Suppressor macrophage treated with lipopolysaccharide for 1 hour (primary cell): ENCODE data around the gene TBCD.

ENCODE experiments used
- DNase-seq, 3 donors: peaks; one replicate each; pipeline ENCODE4 v3.0.0-alpha.2; 2020 to 2022

The TBCD gene

DNA sequence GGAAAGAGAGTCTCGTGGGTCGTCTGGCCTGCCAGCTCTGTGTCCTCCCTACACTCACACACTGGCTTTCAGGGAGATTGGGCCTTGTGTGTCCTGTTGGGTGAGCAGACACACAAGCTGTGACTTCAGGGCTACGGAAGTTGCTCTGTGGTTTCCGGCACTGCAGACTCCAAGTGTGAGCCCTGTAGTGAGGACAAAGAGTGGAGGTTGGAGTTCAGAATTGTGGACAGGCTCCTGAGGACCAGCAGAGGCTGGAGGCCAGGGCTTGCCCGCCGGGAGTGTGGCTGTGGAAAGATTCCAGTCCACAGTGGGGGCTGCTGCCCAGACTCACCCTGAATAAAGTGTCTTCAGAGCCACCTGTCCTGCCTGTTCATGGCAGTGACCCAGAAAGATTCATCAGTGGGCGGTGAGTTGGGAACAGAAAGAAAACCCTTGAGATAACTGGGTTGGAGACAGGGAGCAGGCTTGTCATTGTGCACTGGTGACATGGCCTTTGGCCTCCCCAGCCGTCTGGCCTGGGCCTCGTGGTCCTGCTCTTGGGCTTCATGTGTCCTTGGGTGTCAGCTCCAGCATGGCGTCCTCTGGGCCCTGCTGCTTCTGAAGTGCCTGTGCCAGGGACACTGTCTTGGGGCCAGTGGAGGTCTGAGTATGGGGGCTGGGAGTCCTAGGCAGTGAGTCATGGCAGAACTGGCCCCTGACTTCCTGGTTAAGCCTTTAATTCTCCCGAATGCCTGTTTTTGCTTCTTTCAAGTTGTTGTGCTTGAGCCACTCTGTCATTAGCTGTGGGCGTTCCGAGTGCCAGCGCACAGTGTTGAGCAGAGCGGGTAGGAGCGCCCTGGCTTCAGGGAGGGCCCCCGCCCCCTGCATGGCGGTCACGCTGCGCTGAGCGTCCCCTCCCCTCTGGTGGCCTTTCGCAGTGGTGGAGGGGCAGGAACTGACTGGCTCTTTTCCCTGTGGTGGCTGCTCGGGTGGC lies 107.9 kb downstream of the TBCD start:
- DNase-seq = peak; percentile 91 to 94 (median 94)

DNA sequence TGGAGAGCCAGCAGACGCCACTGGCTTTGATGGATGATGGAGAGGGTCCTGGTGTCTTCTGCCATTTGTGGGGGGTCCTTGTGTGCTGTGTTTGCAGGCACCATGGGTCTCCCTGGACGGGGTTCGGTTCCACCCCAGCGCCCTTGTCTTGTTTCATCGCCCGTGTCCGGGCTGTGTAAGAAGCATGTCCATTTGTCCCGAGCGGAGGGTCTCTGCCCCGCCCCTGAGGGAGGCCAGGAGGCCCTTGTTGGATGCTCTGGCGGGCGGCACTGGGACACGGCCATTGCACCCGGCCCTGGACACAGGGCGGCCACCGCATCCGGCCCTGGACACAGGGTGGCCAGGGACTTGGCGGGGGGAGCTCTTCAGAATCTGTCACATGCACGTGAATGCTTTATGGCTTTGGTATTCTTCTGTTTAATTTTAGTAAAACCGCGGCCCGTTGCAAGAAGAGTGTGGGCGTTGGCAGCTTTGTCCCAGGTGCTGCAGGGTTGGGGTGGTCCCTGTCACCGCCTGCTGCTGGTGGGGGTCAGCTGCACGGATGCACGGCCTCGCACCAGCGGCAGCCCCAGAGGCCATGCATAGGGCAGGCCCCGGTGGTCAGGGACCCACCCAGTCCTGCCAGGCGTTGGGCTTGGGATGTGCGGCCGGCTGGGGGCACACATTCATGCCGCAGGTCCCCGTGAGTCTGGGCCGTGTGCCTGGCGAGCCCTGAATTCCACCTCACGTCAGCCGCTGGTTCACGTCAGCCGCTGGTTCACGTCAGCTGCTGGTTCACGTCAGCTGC lies 108.9 kb downstream of the TBCD start:
- no peak for DNase-seq

DNA sequence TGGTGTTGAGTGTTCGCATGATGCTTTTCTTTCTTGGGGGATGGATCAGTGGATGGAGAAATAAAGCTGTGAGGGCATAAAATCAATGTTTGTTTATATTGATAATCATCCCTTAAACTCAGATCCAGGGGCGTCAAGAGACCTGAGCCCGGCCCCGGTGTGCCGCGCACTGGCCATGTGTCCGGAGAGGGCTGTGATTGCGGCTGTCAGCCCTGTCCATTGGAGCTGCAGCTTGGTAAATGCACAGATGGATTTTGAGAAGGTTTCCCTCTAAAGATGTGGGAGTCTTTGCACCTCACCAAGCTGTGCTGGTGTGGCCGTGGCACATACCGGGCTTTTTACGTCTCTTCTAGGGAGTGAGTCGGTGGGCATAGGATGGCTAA lies 109.5 kb downstream of the TBCD start:
- DNase-seq = no peak

DNA sequence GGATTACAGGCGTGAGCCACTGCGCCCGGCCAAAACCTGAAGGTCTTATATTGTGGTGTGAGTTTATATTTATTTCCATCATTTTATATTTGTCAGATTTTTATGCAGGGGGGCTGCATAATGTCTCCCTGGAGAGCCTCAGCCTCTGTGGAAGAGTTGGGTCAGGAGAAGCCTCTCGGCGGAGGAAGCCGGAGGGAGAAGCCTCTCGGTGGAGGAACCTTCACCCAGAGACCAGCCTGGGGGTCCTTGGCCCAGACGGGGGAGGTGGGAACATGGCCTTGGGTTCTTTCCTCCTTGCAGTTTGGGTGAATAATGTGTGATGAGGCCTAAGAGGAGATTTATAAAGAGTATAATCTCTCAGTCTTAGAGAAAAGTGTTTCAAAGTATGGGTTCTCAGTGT lies 110.3 kb downstream of the TBCD start:
- DNase-seq = no peak

DNA sequence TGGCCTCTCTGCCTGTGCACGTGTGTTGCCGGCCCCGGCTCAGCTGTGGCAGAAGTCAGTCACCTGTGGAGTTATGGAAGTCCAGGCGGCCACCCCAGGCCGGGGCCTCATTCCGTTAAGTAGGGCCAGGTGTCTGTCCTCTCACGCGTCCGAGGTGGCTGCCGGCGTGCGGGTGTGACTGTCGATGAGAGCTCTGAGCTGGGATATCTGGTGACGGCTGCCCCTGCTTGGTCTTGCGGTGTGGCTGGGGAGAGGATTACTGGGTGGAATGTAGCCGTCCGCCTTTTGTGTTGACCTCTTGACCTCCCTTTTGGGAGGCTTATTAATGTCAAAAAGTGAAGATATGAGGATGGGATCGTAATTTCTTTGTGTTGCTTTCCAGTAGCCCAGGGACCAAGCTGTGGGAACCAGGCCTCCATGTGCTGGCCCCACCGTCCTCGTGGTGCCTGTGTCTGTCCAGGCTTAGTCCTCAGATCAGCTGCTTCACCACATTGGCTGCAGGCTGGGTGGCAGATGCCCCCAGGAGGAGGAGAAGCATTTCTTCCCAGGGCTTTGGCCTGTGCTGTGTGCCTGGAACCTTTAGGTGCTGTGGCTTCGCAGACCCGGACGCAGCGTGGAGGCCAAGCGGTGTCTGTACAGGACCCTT lies 111.0 kb downstream of the TBCD start:
- no peak for DNase-seq

DNA sequence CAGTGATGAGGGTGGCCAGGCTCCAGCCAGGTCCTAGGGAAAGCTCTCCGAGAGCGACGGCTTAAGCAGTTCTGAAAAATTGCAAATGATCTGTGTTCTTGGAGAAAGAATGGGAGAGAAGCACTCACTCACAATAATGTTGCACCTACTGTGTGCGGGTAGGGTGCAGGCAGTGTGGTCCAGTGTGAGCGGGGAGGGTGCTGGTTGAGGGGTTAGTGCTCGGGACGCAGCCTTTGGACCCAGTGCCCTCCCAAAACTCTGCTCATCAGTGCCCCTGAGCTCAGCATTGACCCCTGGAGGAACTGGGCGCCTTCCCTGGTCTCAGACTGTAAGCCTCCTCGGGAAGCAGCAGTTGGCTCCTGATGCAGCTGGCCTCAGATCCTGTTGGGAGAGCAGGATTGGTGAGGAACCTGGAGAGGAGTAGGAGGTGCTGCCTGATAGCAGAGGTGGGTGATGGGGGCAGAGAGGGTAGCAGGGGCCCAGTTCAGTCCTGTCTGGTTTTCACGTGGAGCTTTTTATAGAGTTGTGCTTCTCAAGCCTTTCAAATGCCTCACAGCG lies 111.6 kb downstream of the TBCD start:
- no peak for DNase-seq

DNA sequence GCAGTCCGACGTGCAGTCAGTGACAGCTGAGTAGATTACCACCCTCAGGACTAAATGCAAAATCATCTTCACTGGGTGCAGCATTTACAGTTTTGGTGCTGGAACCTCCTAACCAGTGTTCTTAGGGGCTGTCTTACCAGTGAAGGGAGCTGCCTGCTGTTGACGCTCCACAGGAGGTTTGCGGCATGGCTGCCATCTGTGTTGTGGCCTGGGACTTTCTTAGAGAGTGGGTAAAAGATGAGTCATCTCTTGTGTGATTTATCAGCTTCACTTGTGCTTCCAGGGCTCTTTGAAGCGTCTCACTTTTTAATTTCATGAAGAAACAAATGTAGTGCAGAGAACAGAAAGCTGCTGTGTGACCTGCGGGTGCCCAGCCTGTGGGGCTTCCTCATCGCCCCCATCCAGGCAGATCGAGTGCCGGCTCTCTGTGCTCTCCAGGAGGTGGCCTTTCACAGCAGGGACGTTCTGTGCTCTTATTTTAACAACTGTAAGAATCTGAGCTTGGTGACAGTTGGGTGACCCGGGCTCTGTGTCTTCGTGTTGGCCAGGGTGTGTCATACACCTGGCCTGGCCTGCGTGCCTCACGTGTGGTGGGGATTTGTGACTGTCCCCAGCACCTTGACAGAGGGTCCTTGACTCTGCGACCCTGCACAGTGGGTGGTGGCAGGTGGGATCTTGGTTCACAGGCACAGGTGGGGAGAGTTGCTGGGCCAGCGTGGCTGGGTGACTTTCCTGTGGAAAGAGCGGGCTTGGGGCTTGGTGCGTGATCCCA lies 112.3 kb downstream of the TBCD start:
- DNase-seq = peak; percentile 76 to 83 (median 80)

DNA sequence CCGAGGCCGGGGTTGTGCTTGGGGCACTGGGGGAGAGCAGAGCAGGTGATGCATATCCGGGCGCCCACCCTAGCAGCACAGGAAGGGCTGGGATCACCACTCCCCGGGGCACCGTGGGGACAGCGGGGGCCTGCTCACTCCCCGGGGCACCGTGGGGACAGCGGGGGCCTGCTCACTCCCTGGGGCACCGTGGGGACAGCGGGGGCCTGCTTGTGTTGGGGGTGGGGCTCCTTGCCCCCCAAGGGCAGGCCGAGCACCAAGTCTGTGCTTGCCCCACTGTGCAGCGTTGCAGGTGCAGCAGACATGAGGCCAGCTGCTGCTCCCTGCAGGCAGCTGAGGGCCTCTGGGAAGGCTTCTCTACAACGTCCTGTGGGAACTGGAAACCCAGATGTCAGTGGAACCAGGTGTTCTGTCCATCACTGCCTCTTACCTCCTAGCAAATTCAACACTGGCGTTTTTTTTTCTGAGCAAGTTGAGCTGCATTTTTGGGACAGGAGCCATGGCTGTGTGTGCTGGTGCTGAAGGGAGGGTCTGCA lies 112.9 kb downstream of the TBCD start:
- DNase-seq = no peak

DNA sequence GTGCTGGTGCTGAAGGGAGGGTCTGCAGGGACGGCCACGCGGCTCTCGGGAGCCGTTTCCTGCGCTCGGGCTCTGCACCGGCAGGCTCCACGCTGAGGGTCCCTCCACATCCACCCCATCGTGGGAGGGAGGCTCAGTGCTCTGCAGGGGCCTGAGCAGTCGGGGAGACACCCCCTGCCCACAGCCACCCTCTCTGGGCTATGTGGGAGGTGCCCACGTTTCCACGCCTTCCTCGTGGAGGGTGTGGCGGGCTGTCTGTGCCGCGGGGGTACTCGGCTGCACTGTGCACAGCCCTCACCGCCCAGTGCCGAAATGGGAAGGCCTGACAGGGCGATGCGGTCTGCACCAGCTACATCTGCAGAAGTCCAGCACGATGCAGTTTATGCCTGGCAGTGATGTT lies 113.4 kb downstream of the TBCD start:
- DNase-seq = no peak

DNA sequence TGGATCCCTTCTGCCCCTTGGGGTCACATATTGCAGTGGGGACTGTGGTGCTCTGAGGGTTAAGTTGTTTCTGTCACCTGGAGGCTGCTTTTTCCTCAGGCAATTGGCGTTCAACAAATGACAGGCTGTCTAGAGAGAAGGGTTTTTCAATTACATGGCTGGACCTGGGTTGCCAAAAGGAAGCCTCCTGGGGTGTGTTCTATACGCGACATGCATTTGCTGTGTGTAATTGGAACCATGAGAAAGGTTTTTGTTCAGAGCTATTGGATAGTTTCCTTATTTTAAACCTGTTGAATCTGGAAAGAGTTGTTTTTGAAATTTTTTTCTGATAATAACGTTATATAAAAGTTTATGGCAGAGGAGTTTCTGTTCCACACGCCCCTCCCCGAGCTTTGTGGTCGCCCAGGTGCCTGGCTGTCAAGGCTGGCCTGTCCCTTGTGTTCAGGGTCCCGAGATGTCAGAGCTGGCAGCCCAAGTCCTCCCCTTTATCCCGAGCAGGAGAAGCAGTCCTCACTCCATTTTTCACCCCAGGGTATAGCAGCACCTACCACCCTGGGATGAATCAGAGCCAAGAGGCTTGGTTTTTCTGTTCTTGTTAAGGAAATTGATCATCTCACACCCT lies 114.0 kb downstream of the TBCD start:
- no peak for DNase-seq

DNA sequence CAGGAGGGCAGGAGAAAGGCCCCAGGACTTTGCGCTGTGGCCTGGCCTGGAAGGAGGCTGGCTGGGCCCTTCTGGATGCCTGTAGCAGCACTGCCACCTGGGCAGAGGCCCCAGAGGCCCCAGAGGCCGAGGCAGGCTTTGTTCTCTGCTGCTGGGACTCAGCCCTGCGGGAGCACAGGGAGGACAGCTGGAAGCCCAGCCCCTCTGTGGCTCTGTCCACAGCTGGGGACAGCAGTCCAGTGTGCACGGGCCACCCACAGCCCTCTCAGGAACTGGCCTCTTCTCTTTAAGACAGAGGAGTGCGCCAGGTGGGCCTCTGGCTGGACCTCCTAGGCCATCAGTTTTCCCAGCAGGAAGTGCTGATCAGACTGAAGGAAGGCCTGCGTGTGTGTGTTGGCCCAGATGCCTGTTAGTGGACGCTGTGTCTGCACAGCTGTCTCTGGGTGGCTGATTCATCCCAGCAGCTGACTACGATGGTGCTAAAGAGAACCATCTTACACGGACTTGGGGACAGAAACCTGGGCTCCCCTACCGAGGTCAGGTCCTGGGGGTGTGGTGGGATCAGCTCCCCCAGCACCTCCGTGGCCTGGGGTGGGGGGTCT lies 114.8 kb downstream of the TBCD start:
- DNase-seq = peak; percentile 29 to 41 (median 32)

DNA sequence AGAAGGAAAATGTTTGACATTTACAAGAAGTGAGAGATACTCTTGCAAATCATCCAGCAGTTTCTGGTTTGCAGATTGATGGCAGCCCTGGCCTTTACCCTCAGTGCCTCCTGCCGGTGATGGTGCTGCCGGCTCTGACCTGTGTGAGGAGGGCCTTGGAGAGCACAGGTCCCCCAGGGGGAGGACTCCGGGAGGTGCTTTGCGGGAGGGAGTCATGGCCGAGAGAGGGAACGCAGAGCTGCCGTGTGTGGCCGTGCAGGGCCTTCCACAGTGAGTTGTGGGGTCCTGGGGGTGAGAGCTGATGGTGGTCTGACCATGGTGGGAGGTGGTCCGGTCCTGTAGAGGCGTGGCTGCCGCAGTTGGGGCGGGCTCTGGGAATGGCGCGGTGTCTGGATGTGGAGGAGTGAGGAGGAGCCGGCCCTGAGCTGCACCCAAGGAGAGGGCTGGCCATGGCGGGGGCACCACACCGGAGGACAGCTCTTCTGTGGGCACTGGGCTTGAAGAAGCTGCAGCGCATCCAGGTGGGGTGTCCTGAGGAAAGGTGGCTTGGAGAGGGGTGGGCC lies 116.0 kb downstream of the TBCD start:
- DNase-seq = no peak

DNA sequence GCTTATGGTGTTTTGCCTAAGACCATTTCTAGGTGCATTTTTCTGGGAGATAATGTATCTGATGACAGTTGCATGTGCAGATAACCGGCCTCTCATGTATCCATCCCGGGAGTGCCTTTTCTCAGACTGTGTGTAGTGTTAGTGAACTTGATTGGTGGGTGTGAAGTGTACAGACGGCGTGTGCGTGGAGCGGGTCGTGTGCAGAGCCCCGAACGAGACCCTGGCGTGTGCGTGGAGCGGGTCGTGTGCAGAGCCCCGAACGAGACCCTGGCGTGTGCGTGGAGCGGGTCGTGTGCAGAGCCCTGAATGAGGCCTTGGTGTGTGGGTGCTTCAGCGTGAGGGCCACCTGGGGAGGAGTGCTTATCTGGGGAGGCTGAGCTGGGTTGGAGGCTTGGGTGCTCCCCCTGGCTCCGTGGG lies 116.9 kb downstream of the TBCD start:
- no peak for DNase-seq

DNA sequence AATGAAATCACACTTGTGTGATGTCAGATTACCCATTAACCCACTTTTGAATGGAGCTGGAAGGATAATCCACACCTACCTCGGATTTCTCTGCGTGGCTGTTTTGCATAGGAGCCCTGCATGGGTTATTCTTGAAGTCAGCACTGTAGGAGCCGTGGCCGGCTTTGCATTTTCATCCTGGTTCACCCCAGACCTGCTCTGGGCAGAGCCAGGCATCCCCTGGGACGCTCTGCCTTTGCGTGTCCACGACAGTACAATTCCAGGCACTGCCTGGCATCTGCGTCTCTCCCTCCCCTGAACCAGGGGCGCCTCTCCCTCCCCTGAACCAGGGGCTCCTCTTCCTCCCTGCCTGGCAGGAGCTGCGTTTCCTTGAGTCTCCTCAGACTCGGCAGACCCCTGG lies 117.7 kb downstream of the TBCD start:
- no peak for DNase-seq

DNA sequence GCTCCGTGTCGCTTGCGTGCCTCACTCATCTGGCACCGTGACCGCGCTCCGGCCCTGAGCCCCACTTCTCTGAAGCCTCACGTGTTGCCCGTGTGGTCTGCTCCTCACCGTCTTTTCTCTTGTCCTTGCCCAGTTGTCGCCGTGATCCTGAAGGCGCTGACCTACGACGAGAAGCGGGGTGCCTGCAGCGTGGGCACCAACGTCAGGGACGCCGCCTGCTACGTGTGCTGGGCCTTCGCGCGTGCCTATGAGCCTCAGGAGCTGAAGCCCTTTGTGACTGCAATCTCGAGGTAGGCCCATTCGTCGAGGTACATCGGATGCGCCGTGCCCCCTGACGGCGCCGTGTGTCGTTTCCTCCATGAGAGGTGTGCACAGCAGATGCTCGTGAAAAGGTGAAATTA lies 118.2 kb downstream of the TBCD start:
- no peak for DNase-seq

DNA sequence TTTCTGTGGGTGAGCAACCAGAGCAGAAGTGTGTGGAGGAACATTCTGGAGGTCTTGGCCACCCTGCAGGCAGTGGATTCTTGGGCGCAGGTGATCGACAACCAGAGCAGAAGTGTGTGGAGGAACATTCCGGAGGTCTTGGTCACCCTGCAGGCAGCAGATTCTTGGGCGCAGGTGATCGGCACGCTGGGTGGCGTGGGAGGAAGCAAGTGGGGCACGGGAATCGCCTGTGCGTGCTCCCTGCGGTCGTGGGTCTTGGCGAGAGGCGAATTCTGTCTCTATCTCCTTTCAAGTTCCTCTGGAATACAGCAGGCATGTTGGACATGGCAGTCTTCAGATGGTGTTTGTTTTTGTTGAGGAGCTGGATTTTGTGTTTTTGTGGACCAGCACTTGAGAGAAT lies 118.7 kb downstream of the TBCD start:
- no peak for DNase-seq

DNA sequence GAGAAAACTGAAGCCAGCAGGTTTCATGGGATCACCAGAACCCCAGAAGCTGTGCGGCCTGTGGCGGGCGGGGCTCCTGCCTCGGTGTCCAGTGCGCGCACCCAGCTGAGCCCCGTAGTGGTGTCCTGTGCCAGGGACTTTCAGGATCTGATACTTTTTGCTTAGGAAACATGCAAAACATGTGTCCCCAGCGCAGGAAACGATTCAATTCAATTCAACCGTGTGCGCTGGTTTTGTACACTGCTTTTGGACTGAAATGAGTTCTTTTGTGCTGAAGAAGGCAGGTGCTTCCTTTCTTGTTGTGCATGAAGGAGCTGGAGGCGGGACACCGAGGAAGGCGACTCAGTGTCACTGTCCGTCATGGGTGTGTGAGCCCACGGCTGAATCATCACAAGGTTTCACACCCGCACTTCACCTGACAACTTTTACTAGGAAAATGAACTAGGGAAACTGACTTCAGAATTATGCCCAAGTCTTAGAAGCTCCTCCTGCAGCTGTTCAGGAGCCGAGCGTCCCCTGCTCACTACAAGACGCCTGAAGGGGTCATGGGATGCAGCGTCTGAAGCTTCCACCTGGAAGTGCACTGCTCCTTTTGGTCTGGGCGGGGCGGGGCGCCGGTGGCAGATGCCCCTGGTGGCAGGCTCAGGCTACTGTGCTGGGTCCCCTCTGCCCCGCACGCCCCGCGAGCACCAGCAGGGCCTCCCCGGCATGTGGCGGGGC lies 119.4 kb downstream of the TBCD start:
- DNase-seq = no peak

DNA sequence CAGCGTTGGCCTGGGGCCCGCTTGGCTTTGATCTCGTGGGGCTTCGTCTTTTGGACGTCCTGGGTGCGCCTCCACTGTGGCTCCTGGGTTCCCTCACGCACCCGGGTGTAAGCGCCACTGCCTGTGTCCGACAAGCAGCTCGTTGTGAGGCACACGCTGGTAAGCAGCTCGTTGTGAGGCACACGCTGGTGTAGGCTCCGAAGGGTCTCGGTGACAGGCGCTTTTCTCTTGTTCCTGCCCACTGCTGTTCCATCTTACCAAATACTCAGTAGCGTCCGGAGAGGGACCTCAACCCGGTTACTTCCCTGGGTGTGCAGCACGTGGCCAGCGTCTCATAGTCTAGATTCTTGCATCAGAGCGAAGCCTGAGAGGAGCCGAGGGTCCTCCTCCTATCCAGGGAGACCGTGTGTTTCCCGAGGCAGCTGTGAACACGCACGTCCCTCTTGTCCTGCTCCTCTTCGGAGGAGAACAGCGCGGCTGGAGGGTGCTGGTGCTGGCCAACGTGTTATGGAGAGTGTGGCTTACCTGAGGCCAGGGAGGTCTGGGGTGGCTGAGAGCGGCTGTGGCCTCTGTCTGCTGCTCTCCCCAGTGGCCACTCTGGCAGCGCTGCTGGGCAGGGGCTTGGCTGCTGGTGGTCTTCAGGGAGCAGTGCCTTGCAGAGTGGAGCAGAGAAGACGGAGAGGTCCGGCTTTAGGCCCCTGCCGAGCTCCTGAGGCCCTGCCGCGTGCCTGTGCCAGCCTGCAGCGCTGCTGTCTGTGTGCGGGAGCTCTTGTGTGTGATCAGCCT lies 120.1 kb downstream of the TBCD start:
- DNase-seq = no peak
